COLO668 (cell line): ENCODE results near the gene RHBDD1.
"Not testable (repeated sequence)": the region's sequence is repeated elsewhere in the genome, so short reads cannot be mapped to it uniquely, and the experiment has no call there.

ENCODE experiments used
- DNase-seq: peaks from one replicate; lab custom pipeline; 2025; ENCODE audit not compliant: unreplicated experiment; lab: John Stamatoyannopoulos, UW

Gene RHBDD1

GRCh38 chr2:226799211-226799975 is 36.5 kb upstream of the RHBDD1 start, which contains the start of gene IRS1:
IRS1 (minus strand) TSS chr2:226799820; CDS start chr2:226798738, 1,082 bp downstream.
- peak; percentile 89 for DNase-seq

DNA sequence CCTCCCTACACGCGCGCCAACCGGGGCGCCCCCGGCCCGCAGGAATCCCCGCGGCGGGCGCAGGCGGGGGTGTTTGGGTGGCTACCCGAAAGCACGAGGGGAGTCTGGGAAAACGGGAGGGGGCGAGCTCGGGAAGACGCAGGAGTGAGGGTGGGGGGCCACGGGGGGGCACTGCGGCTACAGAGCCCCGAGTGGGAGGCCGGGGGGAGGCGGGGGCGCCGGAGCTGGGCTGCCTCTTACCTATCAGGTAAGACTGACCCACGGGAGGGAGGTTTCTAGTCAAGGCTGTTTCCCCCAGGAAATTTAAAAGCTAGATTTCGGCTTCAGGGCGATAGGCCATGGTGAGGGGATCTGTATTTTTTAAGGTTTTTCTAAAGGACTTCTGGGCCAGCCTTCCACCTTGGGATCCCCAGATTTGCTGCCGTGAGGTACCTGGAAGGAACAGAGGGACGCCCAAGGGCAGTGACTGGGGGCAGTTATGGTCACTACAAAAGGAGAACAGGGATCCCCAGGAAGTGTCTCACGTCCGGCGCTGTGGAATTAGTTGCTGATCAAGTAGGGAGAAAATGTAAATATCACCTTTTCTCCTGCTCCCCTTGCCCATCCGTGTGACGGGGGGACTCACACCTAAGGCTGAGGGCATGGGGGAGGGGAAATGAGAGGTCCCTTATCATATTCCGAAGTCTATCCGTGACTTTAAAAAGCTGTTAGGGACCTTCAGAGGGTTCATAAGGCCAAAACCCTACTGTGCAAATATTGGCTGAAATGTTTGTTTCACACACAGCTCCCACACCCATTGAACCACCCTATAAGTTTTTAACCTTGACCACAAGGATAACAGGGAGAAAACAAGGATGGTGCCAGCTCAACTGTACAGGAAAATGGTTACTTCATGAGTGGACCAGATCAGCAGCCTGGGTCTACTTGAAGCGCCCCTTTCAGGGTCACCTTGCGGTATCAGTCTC is 35.6 kb upstream of the RHBDD1 start:
- DNase-seq: peak; percentile 43

- DNase-seq: peak; percentile 94
Measured at GRCh38 chr2:226800941-226801784, 34.7 kb upstream of the RHBDD1 start.

- peak; percentile 16 for DNase-seq
Measured at GRCh38 chr2:226802573-226802972, 33.3 kb upstream of the RHBDD1 start.

GRCh38 chr2:226803410-226803809 is 32.4 kb upstream of the RHBDD1 start:
- DNase-seq: no peak

- DNase-seq: no peak
Measured at GRCh38 chr2:226813148-226813701, 22.6 kb upstream of the RHBDD1 start.

GRCh38 chr2:226818930-226819329 is 16.9 kb upstream of the RHBDD1 start:
- DNase-seq: peak; percentile 27

DNA sequence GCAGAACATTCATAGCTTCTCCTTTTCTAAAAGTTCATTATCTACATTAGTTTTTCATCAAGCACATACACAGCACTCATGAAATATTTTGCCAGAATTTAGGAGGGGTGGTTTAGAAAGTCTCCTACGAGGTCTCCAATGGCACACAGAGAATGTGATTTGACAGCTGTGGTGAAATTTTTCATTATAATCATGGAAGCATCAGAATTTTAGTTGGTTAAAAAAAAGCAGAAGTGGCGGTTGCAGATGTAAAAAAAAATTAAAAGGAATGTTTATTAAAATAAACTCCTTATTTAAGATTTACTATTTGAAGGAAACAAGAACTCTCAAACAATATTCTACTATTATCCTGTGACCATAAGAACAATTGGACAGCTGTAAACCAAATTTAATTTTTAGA is 10.8 kb upstream of the RHBDD1 start:
- no peak for DNase-seq

DNA sequence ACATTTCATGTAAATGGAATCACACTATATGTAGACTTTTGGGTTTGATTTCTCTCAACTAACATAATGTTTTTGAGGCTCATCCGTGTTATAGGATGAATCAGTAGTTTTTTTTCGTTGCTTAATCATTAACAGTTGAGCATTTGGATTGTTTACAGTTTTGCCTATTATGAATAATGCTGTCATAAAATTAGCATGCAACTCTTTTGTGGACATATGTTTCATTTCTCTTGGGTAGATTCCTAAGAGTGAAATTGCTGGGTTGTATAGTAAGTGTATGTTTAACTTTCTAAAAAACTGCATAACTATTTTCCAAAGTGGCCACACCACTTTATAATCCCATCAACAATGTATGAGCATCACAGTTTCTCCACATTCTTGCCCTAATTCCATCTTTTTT is 7.7 kb upstream of the RHBDD1 start:
- DNase-seq: no peak

DNA sequence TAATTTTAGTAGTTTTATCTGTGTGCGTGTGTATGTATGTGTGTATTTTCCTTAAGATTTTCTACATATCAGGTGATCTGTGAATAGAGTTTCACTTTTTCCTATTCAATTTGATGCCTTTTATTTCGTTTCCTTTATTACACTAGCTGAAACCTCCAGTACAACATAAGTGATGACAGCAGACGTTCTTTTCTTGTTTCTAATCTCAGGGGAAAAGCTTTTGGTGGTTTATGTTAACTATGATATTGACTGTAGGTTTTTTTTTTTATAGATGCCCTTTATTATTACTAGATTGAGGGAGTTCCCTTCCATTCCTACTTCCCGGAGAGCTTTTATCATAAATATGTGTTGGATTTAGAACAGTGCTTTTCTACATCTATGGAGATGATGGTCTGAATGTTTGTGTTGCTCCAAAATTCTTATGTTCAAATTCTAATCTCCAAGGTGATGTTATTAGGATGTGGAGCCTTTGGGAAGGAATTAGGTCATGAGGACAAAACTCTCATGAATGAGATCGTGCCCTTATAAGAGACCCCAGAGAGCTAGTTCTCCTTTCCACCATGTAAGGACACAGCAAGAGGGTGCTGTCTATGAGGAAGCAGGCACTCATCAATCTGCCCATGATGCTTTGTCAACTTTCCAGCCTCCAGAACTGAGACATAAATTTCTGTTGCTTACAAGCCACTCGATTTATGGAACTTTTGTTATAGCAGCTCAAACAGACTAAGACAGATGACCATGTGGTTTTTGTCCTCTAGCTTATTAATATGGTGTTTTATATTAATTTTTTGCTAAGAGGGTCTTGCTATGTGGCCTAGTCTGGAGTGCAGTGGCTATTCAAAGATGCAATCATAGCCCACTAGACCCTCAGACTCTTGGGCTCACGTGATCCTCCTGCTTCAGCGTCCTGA is 5.9 kb upstream of the RHBDD1 start:
- no peak for DNase-seq

DNA sequence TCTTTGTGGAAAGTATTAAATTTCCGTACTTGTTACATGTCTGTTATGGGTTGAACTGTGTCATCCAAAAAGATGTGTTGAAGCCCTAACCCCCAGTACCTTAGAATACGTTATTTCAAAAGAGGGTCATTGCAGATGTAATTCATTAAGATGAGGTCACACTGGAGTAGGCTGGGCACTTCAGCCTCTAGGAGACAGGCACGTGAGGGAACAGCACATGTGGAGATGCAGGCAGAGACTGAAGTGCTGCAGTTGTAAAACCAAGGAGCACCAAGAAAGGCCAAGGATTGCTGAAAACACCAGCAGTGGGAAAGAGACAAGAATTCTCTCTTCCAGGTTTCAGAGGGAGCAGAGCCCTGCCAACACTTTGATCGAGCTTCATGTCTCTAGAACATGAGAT is 4.6 kb upstream of the RHBDD1 start:
- DNase-seq: no peak

DNA sequence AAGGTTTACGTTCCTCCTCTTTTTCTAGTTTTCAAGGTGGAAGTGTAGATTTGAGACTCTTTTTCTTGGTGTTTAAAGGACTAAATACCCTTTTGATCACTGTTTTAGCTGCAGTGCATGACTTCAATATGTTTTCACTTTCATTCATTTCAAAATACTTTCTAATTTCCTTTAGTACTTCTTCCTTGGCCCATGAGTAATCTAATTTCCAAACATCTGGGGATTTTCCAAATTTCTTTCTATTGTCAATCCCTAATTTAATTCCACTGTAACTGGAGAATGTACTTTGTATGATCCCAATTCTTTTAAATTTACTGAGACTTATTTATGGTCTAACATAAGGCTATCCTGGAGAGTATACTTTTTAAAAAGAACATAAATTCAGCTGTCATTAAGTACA is 3.8 kb upstream of the RHBDD1 start:
- no peak for DNase-seq

- not testable (repeated sequence) for DNase-seq
Measured at GRCh38 chr2:226834880-226835279, 974 bp upstream of the RHBDD1 start.

DNA sequence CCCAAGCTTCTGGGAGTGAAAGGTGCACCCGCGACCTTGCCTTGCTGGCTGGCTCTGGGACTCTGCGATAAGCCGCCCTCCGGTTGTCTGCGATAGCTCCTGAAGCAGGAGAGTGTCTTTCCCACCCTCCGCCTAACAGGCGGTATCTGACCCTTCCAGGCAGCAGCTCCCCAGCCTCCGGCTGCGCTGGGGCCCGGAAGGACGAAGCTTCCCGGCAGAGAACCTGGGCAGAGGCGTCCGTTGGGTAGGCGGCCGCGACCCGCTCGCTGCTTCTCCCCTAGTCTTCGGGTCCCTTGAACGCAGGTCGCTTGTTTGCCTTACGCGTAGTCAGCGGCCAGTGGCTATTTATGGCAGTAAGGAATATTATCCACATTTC is 446 bp upstream of the RHBDD1 start:
- DNase-seq: peak; percentile 79

GRCh38 chr2:226836548-226836885 is 663 bp downstream of the RHBDD1 start:
- DNase-seq: no peak

GRCh38 chr2:226837334-226837733 is 1.5 kb downstream of the RHBDD1 start:
- DNase-seq: no peak

- DNase-seq: peak; percentile 12
Measured at GRCh38 chr2:226837787-226838603, 2.1 kb downstream of the RHBDD1 start.

DNA sequence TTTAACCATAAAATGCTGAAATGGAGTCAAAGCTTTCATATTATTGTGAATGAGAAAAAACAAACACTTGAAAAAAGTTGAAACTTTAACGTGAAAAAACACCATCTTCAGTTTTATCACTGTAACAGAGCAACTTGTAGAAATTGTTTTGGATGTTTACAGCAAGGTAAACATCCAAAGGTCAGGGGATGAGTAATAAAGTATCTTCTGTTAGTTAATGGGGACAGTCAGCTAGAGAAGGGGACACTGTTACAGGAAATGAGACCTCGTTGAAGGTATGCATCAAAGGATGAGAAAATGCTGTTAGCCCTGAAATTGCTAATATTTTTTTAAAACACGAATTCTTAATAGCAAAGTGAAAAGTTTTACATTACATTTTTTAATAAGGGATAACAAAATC is 2.9 kb downstream of the RHBDD1 start:
- no peak for DNase-seq

GRCh38 chr2:226839161-226839560 is 3.3 kb downstream of the RHBDD1 start:
- peak; percentile 12 for DNase-seq
